NCI-H82 (cell line): Measurements from ENCODE around the gene CPA5.

Experiments
- DNase-seq: peaks from one replicate; lab custom pipeline; 2025; lab: John Stamatoyannopoulos, UW

Gene CPA5

DNA sequence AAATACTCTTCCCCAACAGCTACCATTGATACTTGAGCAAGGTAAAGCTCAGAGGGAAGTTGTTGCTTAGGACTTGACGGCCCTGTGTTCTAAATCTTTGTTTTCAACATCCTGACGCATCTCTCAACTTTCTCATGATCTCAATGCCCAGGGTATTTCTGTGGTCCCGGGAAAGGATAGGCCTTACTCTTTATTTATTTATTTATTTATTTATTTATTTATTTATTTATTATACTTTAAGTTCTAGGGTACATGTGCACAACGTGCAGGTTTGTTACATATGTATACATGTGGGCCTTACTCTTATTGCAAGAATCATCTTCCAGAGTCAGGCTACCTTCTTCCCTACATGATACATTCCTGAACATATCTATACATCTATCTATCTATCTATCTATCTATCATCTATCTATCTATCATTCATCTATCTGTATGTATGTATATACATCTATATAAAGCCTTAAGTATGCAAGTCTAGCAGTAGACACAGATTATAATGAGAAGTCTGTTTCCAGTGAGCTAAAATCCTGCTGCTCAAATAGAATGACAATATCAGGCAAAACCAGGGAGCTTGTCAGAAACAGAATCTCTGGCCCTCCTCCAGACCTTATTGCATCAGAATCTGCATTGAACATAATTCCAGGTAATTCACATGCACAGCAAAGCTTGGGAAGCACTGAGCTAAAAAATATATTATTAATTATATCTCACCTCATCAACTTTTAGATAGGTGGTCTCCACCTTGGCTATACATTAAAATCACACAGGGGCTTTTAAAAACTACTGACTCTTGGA lies 12.2 kb upstream of the CPA5 start:
- DNase-seq = no peak

DNA sequence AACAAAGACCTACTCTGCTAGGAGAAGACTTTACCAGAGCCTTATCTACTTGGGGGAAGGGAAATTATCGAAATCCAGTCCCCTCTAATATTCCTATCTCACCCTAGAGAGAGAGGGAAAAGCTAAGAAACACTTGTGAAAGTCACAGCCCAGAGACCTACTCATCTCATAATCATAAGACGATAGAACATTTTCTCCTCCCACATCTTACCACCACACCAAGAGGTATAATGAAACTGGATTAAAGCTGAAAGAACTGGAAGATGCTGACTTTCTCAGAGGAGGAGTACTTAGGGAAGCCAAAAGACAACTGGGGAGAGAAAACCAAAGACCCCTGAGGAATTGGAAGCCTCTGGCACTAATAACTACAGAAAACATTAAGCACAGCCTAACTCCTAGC lies 10.8 kb upstream of the CPA5 start:
- DNase-seq = no peak

DNA sequence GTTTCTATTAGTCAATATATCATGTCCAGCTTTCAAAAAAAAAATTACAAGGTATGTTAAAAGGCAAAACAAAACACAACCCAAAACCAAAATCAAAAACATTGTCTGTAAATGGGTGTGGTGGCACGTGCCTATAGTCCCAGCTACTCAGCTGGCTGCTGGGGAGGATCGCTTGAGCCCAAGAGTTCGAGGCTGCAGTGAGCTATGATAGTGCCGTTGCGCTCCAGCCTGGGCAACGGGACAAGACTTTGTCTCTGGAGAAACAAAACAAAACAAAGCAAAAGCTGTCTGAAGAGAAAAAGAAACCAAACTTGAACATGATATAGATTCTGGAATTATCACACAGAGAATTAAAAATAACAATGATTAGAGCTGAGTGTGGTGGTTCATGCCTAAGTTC lies 10.3 kb upstream of the CPA5 start:
- no peak for DNase-seq

DNA sequence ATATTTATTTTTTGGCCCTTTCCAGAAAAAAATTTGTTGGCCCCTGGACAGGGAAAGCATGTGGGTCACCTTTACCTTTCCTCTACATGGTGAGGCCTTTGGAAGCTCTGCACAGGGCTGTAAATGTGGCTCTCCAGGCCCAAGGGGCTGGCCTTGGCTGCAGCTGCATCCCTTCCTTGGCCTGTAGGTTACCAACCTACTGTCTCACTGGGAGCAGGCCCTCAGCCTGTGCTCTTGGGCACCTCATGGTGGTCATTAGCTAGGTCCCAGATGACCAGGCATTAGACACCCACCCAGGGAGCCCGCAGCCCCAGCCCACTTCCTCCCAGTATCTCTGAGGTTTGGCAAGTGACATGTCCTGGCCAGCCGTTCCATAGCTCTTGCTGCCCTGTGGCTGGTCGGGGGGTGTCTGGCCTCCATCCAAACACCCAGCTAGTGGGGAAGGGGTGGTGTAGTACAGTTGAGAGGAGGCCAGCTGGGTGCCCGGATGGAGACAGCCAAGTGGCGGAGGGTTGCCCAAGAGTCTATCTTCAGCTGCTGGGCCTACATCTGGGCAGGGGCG lies 7.1 kb upstream of the CPA5 start:
- DNase-seq = no peak

DNA sequence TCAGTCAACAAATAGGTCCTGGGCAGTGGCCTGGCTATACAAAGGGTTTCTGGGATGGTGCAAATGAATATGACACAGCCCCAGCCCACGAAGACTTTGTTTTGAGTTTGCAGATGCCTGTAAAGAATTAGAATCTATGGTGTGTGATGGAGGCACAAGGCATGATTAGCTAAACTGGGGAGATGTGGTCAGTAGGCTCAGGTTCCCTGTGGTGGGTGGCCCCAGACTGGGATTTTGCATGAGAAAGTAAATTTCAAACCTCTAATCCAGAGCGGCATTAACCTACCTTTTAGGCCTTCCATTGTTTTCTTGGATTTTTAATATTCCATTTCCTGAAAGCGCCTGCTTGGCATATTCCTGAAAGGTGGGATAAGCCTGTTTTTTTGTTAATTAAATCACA lies 6.4 kb upstream of the CPA5 start:
- DNase-seq = no peak

DNA sequence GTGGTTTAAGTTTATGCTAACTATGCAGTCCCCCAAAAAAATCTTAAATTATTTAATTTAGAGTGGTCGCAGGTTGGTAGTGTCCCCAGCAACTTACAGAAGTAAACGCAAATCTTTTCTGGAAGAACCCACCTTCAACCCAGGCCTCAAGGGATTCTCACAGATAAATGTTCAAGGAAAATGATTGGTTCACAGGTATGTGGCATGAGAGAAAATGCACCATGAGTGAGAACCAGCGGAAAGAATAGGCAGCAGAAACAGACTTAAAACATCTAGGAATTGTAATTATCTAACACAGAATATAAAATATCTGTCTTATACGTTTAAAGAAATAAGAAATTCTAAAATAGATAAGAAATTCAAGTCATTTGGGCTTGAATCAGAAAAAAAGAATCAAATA lies 2.7 kb upstream of the CPA5 start:
- no peak for DNase-seq

DNA sequence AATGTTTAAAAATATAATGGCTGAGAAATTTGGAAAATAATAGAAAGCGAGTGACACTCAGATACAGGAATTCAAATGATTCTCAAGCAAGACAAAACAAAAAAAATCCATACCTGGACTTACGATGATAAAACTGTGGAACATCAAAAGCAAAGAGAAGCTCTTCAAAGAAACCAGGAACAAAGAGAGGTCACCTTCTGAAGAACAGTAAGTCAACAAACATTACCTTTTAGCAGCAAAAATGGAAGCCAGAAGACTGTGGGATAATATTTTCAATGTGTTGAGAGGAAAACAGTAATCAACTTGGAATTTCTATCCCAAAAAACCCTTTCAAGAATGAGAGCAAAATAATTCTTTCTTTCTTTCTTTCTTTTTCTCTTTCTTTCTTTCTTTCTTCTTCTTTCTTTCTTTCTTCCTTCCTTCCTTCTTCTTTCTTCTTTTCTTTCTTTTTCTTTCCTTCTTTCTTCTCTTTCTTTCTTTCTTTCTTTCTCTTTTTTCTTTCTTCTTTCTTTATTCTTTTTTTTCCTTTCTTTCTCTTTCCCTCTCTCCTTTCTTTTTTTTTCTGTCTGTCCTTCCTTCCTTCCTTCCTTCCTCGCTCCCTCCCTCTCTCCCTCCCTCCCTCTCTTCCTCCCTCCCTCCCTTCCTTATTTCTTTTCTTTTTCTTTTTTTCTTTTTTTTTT lies 1.8 kb upstream of the CPA5 start:
- DNase-seq = no peak

DNA sequence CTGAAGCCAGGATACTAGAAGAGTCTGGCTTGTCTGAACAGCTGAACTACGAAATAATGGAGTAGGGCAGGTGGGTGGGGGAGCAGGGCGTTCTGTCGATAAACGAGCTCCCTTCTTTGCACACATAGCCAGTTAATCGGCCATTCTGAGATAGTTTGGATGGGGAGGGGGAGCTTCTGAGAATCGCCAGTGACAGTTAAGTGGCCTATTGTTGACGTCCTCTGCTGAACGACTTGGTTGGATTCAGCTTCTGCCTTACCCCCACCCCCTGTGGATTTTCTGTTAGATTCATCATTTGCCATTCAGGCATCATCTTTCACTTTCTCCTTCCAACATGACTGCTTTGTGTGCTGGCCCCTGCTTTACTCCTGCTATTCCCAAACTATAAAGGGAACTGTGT lies 520 bp downstream of the CPA5 start:
- DNase-seq = no peak

DNA sequence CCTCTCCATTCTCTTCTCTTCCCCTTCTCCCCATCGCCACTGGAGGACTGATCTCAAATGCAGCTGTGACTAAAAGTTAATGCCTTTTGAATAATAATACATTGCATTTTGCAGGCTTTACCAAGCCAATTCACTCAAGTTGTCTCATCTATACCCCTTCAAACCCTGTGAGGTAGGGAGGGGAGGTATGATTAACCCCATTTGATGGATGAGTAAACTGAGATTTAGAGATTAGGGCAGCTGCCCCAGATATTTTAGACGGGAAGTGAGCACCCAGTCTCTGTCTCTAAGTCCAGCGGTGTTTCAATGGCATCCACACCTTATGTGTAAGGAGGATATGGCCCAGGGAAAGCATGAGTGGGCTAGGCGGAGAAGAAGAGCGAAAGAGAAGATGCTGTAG lies 1.1 kb downstream of the CPA5 start:
- no peak for DNase-seq

DNA sequence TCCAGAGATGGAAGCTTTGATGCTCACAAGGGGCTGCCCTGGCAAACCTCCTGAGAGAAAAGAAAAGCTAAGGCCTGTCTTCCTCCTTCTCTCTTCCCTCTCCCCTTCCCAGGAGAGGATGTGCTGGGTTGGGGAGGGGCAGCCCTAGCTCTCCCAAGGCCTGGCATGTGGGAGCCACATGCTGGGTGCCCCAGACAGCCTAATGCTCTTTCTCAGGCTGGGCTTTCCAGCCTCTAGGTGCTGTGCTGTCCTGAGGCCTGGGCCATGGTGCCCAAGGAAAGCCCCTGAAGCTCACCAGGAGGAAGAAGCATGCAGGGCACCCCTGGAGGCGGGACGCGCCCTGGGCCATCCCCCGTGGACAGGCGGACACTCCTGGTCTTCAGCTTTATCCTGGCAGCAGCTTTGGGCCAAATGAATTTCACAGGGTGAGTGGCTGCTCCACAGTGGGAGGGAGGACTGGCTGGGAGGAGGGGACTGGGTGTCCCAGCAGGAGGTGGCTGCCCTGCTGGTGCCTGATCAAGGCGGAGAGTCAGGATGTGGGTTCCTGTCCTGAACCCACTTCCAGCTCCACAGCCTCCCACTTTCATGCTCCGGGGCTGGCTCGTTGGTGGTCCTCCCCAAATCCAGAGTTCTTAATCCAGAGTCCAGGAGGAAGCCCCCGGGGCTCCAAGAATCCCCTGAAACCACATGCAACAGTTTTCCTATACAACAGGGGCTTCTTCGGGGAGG lies 1.7 kb downstream of the CPA5 start:
- no peak for DNase-seq

DNA sequence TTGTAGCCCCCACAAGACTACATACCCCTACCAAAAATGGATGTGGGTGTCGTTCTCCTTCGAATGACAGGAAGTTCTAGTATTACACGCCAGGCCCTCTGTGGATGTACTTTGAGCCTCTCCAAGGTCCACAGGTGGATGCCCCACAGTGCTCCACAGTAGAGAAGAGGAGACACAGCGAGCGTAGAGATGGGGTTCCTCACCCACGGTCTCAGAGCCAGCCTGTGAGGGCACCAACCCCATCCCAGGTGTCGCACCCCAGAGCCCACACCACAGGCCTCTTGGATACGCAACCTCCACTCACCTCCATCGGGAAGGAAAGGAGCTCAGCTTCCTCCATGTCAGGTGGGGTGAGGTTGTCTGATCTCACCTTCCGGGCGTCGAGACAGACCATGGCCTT lies 2.3 kb downstream of the CPA5 start:
- no peak for DNase-seq

DNA sequence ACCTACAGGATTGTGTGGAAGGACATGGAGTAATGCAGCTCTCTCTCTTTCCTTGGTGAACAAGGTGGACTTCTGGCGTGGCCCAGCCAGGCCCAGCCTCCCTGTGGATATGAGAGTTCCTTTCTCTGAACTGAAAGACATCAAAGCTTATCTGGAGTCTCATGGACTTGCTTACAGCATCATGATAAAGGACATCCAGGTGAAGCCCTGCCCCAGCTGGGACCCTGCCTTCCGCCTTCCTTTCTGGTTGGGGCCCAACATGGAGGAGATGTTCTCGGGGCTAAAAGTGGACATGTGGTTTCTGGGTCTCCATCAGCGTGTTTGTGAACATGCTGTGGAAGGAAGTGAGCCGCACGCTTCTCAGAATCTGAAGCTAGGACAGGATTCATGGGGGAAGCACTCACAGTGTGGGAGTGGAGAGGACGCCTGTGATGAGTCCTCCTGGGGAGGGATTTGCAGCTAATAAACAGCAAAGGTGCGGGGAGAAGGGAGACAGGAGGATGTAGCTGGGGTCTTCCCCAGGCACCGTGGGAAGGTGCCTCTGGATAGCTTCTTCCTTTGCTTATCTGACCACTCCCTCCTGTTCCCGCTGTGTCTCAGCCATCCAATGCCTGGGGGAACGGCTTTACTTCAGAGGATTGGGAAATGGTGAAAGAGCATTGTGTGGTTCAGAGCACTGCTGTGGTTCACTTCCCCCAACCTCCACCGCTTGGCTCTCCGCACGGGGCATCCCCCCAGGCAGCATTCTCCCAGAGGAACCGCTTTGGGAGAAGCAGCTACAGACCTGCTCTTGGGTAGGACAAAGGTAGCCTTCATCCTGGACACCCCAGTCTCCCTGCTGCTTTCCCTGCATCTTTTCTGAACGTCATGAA lies 5.5 kb downstream of the CPA5 start:
- DNase-seq = peak; percentile 22

DNA sequence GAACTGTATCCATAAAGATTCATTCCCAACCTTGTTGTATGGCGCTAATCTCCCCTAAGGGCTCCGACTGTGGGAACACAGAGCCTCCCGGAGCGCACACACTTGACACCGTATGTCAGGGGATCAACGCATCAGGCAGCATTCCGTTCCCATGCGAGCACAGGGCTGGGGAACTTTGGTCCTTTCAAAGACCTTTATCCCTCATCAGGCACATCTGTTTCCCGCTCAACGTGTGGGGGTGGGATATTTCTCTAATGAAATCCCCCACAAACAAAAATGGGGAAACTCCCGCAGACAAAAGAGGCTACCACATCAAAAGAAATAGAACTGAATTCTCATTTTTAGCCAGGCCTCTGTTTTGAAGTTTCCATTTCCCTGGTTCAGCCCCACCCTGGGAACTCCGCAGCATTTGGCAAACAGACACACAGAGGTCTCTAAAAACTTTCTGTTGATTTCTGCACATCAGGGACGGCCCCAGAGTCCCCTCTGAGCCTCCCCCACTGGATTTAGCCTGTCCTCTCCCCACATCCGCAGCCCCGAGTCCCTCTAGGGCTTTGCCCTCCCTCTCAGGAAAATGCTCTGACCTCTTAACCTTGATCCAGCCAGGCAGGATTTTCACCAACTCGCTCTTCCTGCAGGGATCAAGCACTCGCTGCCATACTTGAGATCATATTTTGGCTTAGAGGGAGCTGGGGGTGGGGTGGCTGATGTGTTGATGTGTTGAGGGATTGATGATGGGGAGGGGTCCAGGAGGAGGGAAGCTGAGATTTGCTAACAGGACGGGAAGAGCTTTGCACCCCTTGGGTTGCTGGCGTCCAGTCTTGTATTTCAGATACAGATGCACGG lies 6.6 kb downstream of the CPA5 start:
- peak; percentile 86 for DNase-seq

DNA sequence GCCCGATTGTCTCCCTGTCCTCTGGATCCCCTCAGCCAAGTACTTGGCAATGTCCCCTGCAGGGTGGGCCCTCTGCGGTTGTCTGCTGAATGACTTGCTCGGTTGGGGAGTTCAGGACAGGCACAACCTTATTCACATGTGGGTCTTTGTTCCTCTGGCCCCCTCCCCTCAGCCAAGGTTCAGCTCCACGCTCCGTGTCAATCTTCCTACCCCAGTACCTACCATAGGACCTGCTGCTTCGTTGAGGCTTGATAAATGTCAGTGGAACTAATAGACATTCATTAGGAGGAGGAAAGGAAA lies 7.1 kb downstream of the CPA5 start:
- no peak for DNase-seq

DNA sequence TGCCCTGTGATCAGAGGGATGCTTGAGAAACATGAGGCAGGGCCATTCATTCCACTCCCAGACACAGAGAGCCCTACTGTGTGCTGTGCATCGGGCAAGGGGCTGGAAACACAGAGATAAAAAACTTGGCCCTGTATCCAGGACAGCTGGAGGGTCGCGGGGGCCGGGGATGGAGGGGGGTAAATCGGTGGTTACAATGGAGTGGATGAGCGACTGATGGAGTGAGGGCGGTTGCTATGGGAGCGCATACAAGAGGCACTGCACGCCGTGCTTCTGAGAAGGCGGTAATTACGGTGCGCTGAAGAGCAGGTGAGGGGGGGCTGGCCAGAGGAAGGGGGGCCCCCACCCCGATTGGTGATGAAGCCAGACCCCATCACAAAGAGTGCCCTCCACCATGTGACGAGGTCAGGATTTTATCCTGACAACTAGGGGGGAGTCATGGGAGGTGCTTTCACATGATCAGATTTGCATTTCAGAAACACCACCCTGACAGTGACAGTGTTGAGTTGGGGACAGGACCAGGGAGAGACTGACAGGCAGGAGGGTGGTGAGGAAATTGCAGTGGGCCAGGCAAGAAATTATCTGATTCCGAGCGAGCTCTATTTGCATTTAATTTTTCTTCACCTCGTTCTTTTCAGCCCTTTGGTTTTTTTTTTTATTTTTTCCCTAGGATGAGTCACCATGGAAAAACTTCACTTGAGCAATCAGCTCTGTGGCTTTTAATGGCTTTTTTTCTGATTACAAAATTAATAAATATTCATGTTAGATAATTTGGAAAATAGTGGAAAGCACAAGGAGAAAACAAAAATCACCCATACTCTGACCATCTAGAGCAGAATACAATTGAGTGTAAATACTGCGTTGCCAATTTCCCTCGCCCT lies 7.8 kb downstream of the CPA5 start:
- no peak for DNase-seq

DNA sequence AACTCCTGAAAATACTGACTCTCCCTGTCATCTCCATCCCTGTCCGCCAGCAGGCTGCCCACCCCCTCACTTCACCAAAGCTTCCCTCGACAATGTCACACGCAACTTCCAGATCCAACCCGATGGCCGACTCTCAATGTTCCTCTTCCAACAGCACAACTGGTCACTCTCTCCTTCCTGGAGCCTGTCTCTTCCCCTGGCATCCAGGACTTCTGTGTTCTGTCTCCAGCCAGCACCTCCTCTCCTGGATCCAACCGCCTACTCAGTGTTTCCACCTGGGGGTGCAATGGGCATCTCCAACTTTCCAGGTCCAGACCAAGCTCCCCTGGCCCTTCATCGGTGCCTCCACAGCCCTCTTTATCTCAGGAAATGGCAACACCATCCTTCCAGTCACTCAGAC lies 8.6 kb downstream of the CPA5 start:
- no peak for DNase-seq

DNA sequence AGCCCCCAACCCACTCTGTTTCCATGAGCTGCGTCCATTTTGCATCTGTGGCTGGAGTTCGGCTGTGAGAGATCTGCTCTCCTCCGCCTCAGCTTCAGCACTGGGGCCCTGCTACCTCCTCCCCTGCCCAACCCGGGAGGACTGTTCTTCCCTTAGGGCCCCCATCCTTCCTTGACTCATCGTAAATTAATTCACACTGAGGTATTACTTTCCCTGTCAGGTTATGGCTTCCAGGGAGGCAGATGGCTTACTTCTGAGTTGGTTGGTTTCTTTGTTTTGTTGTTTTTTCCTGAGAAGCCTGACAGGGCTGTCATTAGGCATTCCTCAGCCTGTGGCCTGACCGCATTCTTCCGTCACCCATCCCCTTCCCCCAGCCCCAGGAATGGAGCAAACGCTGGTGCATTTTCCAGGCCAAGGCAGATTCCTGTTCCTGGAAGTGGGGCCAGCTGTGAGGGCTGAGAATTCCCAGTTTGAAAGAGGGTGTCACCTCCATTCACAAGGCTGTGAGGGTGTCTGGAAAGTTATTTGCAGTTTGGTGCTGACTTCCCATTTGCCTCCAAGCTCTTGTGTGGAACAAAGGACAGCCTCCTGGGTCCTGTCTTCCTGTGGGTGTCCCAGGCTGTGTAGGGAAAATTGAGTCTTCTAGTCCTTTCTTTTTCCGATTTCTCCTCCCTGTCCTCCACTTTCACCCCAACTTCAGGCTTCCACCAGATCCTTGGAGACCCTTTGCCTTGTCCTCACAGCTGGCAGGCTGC lies 11.7 kb downstream of the CPA5 start:
- DNase-seq = no peak

DNA sequence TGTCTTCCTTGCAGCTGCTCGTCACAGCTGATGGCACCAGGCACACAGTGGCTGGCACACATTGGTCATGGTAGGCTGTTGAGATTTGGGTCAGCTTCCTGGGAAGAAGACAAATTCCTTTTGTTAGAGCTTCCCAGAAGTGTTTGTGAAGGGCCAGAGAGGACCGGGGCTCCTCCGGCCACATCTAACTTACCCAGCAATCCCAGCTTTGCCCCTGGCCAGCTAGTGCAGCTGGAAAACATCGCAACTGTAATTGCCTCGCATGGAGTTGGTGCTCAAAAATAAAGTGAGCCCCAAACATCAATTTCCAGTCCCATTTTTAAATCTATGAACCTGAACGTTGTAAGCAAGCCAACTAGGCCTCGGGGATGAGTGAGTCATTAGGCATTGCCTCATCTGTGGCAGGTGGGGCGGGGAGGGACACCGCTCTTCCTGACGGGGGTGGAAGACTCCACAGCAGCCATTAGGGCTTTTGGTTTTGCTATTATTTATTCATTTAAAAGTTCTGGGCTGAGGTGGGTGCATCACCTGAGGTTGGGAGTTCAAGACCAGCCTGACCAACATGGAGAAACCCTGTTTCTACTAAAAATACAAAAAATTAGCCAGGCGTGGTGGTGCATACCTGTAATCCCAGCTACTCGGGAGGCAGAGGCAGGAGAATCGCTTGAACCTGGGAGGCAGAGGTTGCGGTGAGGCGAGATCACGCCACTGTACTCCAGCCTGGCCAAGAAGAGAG lies 12.4 kb downstream of the CPA5 start:
- no peak for DNase-seq

DNA sequence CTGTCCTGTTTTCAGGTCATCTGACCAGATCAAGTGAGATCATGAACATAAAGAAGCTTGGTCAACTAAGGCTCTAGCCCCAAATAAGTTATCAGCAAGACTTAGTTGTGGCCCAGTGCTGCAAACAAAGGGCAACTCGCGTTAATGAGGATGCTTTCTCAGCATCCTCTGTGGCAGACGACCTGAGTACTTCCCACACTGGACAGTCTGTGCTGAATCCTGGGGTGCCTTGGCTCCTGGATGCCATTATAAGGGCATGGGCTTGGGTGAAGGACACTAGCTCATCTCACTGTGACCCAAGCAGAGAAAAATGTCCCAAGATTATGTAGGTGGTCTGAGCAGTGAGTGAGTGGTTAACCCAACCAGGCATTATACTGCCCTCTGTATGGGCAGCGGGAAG lies 13.9 kb downstream of the CPA5 start:
- no peak for DNase-seq
